Endothelial cell of umbilical vein (primary cell): ENCODE data around the gene ZNG1A.

Source experiments
- CTCF ChIP-seq, 2 donors: IDR thresholded peaks; 1 replicate in 1 of 2; 2 replicates in 1 of 2; pipeline ENCODE4 v1.5.1; 2011; ENCODE audit warnings: low read length in 2 of 2, mild to moderate bottlenecking in 2 of 2, moderate library complexity in 2 of 2, control low read depth in 1 of 2, inconsistent platforms in 1 of 2, low read depth in 1 of 2; ENCODE audit not compliant: insufficient read depth in 1 of 2; ENCODE audit errors: extremely low read depth in 1 of 2
- JUN ChIP-seq: IDR thresholded peaks from 2 replicates; pipeline ENCODE4 v1.6.1; 2011; ENCODE audit warnings: borderline replicate concordance, low read depth; ENCODE audit not compliant: insufficient read length, insufficient read depth
- POLR2AphosphoS5 ChIP-seq: IDR thresholded peaks from 2 replicates; pipeline ENCODE4 v1.6.1; 2012; ENCODE audit warnings: low read depth, mild to moderate bottlenecking, control low read depth, low read length, moderate library complexity; ENCODE audit not compliant: insufficient read depth

- TF ChIP-seq CTCF (IDR thresholded peaks at IDR 0.05; ENCODE audit: extremely low read depth in 1 of 2, insufficient read depth in 1 of 2, low read depth in 1 of 2, low read length in 2 of 2) (no peak), POLR2AphosphoS5 (no peak), JUN (no peak)
These were observed 39.1 kb upstream of the ZNG1A start for GRCh38 chr9:217950-218349.
